AG20443 (cell line): ENCODE results near the gene CPAMD8.
A peak's percentile ranks its signal among the peaks of the same experiment; 100 is the strongest.

Experiments used
- DNase-seq: peaks from one replicate; pipeline ENCODE4 v3.0.0; 2012; ENCODE audit warnings: low spot score, mixed read lengths

The CPAMD8 gene

GRCh38 chr19:16920816-16921529, 105.6 kb downstream of the CPAMD8 start:
- peak; percentile 78 for DNase-seq

- no peak for DNase-seq
Measured at GRCh38 chr19:16919496-16919895, 107.1 kb downstream of the CPAMD8 start.

- DNase-seq: no peak
Measured at GRCh38 chr19:16917401-16917800, 109.2 kb downstream of the CPAMD8 start.

- no peak for DNase-seq
Measured at GRCh38 chr19:16915734-16916133, 110.9 kb downstream of the CPAMD8 start.

DNA sequence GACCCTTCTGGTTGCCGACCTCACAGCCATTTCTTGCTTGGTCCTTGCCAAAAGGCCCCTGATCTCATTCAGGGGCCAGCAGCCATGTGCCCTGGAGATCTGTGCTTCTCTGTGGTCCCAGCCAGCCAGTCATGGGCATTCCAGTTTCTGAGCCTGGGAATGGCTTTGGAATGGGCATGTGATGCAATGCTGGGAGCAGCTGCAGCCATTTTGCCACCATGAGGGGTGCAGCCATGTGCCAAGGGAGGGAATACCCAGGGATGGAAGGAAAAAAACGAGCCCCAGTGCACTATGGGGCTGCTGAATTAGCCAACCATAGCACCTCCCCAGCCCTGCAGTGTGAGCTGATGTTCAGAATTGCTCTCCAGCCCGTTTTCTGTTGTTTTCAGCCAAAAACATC, 111.5 kb downstream of the CPAMD8 start:
- peak; percentile 4 for DNase-seq

DNA sequence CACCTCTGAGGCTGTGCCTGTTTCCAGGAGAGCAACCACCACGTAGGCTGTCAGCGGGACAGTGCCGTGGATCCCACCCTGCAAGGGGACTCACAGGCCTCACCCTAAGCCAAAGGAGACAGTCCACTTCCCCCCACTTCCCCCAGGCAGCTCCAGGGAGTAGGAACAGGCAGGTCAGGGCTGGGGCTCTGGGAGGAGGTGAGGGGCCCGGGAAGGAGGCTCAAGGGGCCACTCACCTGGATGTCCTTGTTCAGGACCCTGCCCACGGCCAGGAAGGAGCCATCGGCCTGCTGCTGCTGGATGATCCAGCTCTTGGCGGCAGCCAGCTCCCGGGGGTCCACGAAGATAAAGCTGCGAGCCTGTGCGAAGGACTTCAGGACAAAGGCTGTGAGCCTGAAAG, 112.2 kb downstream of the CPAMD8 start:
- DNase-seq: no peak

GRCh38 chr19:16912780-16913179, 113.8 kb downstream of the CPAMD8 start:
- DNase-seq: no peak

- DNase-seq: no peak
Measured at GRCh38 chr19:16911046-16911445, 115.6 kb downstream of the CPAMD8 start.

GRCh38 chr19:16908759-16909158, 117.9 kb downstream of the CPAMD8 start:
- DNase-seq: no peak

GRCh38 chr19:16904599-16904998, 122.0 kb downstream of the CPAMD8 start:
- DNase-seq: no peak

DNA sequence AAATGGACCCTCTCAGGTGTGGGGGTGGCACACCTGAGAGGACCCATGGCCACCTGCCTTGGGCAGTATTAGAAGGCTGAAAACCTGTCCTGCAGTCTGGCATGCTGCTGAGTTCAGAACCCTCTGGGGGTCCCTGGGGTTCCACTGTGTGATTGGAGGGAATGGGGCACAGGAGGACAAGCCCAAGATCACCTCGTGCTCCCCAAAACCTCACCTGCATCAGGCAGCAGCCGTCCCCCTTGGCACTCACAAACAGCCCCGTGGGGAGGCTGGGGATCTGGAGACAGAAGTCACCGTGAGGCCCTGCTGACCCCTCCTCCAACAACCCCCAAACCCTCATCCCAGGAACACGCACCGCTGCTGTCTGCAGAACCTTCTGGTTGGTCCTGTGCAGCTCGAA, 123.3 kb downstream of the CPAMD8 start:
- no peak for DNase-seq

DNA sequence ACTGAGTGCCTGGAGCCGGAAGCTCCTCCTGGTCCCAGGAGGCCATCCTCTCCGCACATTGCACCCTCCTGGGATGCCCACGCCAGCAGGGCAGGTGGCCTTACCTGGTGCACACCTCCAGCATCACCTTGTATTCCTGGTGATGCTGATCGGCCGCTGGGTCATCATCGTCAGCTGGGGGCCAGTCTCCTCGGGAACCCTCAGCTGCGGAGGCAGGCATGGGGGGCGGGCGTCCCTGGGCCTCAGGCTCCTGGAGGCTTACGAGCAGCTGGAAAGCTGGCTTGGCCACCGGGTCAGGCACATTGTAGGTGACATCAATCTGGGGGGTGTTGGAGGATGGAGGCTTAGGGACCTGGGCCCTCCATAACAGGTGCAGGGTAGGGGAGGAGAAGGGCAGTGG, 124.1 kb downstream of the CPAMD8 start:
- no peak for DNase-seq

DNA sequence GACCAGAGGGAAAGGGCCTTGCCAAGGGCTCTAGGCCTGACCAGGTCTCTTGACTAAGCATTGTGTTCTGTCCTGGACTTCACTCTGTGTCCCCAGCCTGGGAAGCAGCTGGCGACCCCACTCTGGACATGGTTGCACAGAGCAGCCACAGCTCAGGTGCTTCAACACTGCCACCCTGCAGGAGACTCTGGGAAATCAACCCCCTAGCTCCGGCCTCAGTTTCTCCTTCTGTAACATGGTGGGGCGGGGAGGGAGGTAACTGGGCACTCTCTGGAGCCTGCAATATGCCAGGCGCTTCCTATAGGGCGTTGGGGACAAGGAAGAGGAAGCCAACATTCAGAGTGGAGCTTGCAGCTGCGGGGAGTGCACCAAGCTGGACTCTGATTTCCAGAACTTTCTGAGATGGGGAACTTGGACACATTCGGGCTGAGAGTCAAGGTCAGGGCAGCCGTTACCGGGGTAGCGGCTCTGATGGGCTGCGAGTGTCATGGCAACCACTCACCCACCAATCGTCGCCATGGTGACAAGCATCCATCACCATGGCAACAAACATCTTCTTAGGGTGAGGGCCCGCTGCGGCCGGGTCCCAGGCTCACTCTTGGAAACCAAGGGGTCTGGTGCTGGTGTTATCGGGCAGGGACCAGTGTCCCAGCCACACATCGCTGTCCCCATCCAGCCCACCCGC, 125.0 kb downstream of the CPAMD8 start:
- DNase-seq: no peak

DNA sequence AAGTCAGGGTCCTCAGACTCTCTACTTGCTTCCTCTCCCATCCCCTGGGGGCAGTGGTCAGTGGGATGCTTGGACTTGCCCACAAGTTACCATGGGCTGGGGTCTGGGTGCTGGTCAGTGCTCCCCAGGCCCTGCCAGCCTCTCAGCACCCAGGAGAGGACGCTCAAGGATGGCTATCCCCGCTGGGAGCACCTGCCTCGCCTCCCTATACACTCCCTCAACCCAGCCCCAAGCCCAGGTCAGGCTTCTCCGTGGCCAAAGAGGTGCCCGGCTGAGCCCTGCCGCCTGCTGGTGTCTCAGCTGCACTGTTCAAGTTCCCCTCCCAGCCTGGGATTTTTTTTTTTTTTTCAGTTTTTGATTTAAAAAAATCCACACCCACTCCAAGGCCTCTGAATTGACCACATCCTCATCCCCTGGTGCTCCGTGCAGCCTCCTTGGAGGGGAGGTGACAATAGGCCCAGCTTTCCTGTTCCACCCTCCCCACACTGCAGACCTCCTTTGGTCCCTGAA, 127.0 kb downstream of the CPAMD8 start:
- peak; percentile 72 for DNase-seq

DNA sequence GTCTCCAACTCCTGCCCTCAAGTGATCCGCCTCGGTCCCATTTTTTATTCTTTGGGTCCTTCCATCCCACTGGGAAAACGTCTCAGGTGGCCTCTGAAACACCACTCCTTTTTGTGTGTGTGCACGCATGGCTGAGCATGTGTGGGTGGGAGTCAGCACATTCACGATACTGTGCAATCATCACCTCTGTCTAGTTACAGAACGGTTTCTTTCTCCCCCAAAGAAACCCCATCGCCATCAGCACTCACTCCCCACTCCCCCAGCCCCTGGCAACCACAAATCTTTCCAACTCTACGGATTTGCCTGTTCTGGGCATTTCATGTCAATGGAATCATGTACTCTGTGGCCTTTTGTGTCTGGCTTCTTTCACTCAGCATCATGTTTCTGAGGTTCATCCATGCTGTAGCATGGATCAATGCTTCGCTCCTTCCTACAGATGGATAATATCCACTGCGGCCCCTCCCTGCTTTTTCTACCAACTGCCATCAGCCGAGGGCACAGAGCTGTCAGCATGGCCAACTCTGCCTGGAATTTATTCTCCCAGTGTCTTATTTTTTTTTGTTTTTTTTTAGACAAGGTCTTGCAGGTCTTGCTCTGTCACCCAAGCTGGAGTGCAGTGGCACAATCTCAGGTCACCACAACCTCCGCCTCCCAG, 128.1 kb downstream of the CPAMD8 start:
- DNase-seq: no peak

DNA sequence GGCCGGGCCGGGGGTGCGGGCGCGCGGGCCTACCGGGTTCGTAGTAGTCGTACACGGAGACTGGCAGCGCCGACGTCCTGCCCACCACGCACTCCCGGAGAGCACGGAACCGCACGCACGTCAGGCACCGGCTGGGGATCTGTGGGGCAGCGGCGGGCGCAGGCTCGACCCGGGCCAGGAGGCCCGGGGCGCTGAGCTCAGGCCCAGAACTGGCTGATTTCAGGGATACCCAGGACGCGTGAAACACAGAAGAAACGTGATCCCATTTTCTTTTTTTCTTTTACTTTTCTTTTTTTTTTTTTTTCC, 128.8 kb downstream of the CPAMD8 start:
- DNase-seq: no peak

GRCh38 chr19:16897029-16897855, 129.4 kb downstream of the CPAMD8 start:
- DNase-seq: peak; percentile 99

GRCh38 chr19:16896146-16897028, 130.2 kb downstream of the CPAMD8 start:
- no peak for DNase-seq

DNA sequence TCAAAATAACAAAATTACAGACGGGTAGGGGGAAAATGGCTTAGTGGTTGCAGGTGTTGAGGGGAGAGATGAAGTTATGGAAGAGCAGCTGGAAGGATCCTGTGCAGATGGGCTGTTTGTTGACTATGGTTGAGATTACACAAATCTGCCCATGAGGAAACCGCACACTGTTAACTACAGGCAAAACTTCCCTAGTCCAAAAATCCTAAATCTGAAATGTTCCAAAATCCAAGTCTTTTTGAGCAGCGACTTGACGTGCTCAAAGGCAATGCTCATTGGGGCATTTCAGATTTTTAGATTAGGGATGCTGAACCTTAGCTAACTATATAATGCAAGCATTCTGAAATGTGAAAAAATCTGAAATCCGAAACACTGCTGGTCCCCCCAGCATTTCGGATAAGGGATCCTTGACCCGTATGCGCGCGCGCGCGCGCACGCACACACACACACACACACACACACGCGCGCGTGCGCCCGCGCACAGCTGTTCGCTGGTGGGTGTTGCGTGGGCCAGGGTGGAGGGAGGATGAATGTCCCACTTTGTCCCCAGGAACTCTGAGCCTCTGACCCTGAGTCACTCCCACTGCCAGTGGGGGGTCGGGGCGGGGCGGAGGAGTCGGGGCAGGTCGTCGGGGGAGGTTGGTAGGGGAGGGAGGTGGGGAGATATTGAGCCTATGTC, 131.0 kb downstream of the CPAMD8 start:
- no peak for DNase-seq

DNA sequence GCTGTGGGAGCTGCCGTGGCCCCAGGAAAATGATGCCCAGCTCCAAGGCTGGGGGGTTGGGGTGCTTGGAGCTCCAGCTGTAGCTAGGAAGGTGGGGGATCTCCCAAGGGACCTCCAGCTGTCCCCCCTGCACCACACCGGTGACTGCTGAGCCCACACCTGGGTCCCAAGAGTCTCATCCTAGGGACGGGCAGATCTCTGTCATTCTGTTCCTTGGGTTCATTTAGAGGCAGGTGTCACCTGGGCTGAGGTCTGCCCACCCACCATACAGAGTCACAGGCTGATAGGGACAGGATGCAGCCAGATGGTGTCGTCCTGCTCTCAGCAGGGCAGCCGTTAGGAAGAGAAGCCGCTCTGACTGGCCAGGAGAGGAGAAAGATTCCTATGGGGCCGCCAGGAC, 132.5 kb downstream of the CPAMD8 start:
- DNase-seq: no peak

DNA sequence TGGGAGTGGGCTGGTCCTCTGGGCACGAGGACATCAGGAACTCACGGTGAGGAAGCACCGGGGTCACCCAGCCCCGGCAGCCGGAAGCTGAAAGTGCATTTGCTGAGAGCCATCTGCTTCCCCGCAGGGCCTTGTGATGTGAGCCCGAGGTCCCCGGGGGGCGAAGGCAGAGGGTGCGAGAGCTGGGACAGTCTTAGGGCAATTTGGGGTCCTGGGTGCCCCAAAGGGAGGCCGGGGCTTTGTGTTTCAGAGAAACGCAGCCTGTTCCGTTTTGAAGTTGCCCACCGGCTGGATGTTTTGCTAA, 133.0 kb downstream of the CPAMD8 start:
- no peak for DNase-seq
